CD4-positive, alpha-beta T cell (primary cell): ENCODE measurements around the gene ITGB3. TPM values are rescaled to one million over a fixed set of nuclear protein-coding genes. Genes with fewer than 3 reads are reported as not detected.

Experiments used
- ATAC-seq: fragments of 200-7000 bp; cut with Tn5 transposase; one replicate; pipeline ENCODE4 v1.10.0; 2022; ENCODE audit warnings: mild to moderate bottlenecking; ENCODE audit not compliant: poor library complexity
- CTCF ChIA-PET: fragments of 350-600 bp; sonication (Branson Sonifier 250); formaldehyde crosslinking; loops from one replicate; lab custom pipeline; 2021; ENCODE audit warnings: antibody characterized with exemption, inconsistent platforms; lab: Charles Lee
- POLR2A ChIA-PET: fragments of 350-600 bp; sonication (Branson Sonifier 250); formaldehyde crosslinking; loops from one replicate; lab custom pipeline; 2021; ENCODE audit warnings: antibody characterized with exemption, inconsistent platforms; lab: Charles Lee
- DNase-seq, 14 experiments: peaks; one replicate each; pipeline ENCODE4 v3.0.0-alpha.2; 2013 to 2020; ENCODE audit warnings: mixed read lengths in 2 of 14
- H3K27ac ChIP-seq, 2 donors: one replicate each; pipeline versions ENCODE4 v1.5.1 to v1.7.0; 2013; ENCODE audit warnings: low read length in 2 of 2, low read depth in 1 of 2, mild to moderate bottlenecking in 1 of 2
- H3K27me3 ChIP-seq, 2 experiments: 1 replicate in 1 of 2; 2 replicates in 1 of 2; pipeline versions ENCODE4 v1.6.1 to v1.7.0; 2013; ENCODE audit warnings: low read length in 2 of 2, control low read depth in 1 of 2, mild to moderate bottlenecking in 1 of 2, moderate library complexity in 1 of 2; ENCODE audit not compliant: insufficient read depth in 2 of 2, control insufficient read depth in 1 of 2
- H3K36me3 ChIP-seq: one replicate; pipeline ENCODE4 v1.6.1; 2013; ENCODE audit warnings: low read length, control low read depth; ENCODE audit not compliant: insufficient read depth
- H3K4me1 ChIP-seq: one replicate; pipeline ENCODE4 v1.6.1; 2013; ENCODE audit warnings: low read length, control low read depth; ENCODE audit not compliant: insufficient read depth
- H3K4me3 ChIP-seq: one replicate; pipeline ENCODE4 v1.5.1; 2013; ENCODE audit warnings: mild to moderate bottlenecking, low read length, moderate library complexity
- H3K9me3 ChIP-seq, 2 experiments: 1 replicate in 1 of 2; 2 replicates in 1 of 2; pipeline versions ENCODE4 v1.6.1 to v1.7.0; 2013; ENCODE audit warnings: low read length in 2 of 2, mild to moderate bottlenecking in 2 of 2, control low read depth in 1 of 2, moderate library complexity in 1 of 2; ENCODE audit not compliant: control insufficient read depth in 1 of 2, insufficient read depth in 1 of 2
- H3K27ac Mint-ChIP-seq: one replicate; pipeline ENCODE4 v1.8.0; 2020; ENCODE audit warnings: mixed read lengths
- H3K27me3 Mint-ChIP-seq: one replicate; pipeline ENCODE4 v1.8.0; 2021; ENCODE audit warnings: mixed read lengths
- H3K36me3 Mint-ChIP-seq: one replicate; pipeline ENCODE4 v1.8.0; 2021; ENCODE audit warnings: low read depth, mixed read lengths
- H3K4me1 Mint-ChIP-seq: one replicate; pipeline ENCODE4 v1.8.0; 2021; ENCODE audit warnings: low read depth, mixed read lengths
- H3K4me3 Mint-ChIP-seq: one replicate; pipeline ENCODE4 v1.8.0; 2020; ENCODE audit warnings: mild to moderate bottlenecking, mixed read lengths
- H3K9me3 Mint-ChIP-seq: one replicate; pipeline ENCODE4 v1.8.0; 2020; ENCODE audit warnings: mixed read lengths
- CTCF ChIP-seq: fragments of 200-600 bp; IDR thresholded peaks from one replicate; pipeline ENCODE4 v1.8.0; 2022; ENCODE audit warnings: antibody characterized with exemption, mild to moderate bottlenecking
- intact Hi-C, 2 experiments: fragments of 100-400 bp; cut with DNase I in 1 of 2; cut with micrococcal nuclease in 1 of 2; formaldehyde crosslinking; loops; one replicate each; pipeline versions ENCODE4 v1.15.1 to v1.9.0; 2023 to 2025; cut with DNase I, micrococcal nuclease
- total RNA-seq, 174 experiments: library from RNA in 2 of 174; stranded (reverse) in 2 of 174; gene quantifications; one replicate each; pipeline ENCODE4 v1.2.3 and lab custom pipeline; 2021 to 2026

Gene ITGB3
- total RNA-seq, 2 experiments from 2014 or later = 0.05 TPM; not detected in 1

GRCh38 chr17:47291242-47291873 is 37.7 kb downstream of the ITGB3 start:
- ChIA-PET POLR2A (no interaction called here), CTCF (no interaction called here)
- no peak for TF ChIP-seq CTCF
- no peaks in the 10 kb centered on the region for H3K36me3 ChIP-seq
- intact Hi-C loops = no loop called here
- no peak for ATAC-seq
- H3K4me3 ChIP-seq = no peak overlapping the region
- Mint-ChIP-seq H3K4me1 (no peaks in the 10 kb centered on the region), H3K36me3 (no peaks in the 10 kb centered on the region), H3K4me3 (no peak overlapping the region), H3K9me3 (no peaks in the 10 kb centered on the region), H3K27me3 (no peaks in the 10 kb centered on the region), H3K27ac (no peak overlapping the region)
- H3K4me1 ChIP-seq = no peaks in the 10 kb centered on the region
- no peak for DNase-seq
- H3K9me3 ChIP-seq = no peaks in the 10 kb centered on the region
- no peaks in the 10 kb centered on the region for H3K27me3 ChIP-seq
- H3K27ac ChIP-seq = no peak overlapping the region

- Mint-ChIP-seq H3K4me3 (no peak overlapping the region), H3K27ac (no peak overlapping the region), H3K9me3 (no peaks in the 10 kb centered on the region), H3K27me3 (no peaks in the 10 kb centered on the region), H3K4me1 (no peaks in the 10 kb centered on the region), H3K36me3 (no peaks in the 10 kb centered on the region)
- Histone ChIP-seq H3K4me3 (no peak overlapping the region), H3K27me3 (no peaks in the 10 kb centered on the region), H3K9me3 (no peaks in the 10 kb centered on the region), H3K27ac (no peak overlapping the region), H3K4me1 (no peaks in the 10 kb centered on the region), H3K36me3 (no peaks in the 10 kb centered on the region)
- DNase-seq = no peak
- ChIA-PET POLR2A (no interaction called here), CTCF (no interaction called here)
- no peak for ATAC-seq
- intact Hi-C loops = no loop called here
- TF ChIP-seq CTCF = no peak
Observed at GRCh38 chr17:47292206-47292605, 38.6 kb downstream of the ITGB3 start.

GRCh38 chr17:47295037-47295873 is 41.6 kb downstream of the ITGB3 start:
- no peaks in the 10 kb centered on the region for H3K9me3 ChIP-seq
- H3K4me1 ChIP-seq = no peaks in the 10 kb centered on the region
- no peak for DNase-seq
- Mint-ChIP-seq H3K4me3 (no peak overlapping the region), H3K9me3 (no peaks in the 10 kb centered on the region), H3K36me3 (no peaks in the 10 kb centered on the region), H3K27ac (no peak overlapping the region), H3K4me1 (no peaks in the 10 kb centered on the region), H3K27me3 (no peaks in the 10 kb centered on the region)
- POLR2A ChIA-PET = no interaction called here
- no peak for TF ChIP-seq CTCF
- H3K36me3 ChIP-seq = no peaks in the 10 kb centered on the region
- H3K27ac ChIP-seq = no peak overlapping the region
- no peak overlapping the region for H3K4me3 ChIP-seq
- H3K27me3 ChIP-seq = no peaks in the 10 kb centered on the region
- CTCF ChIA-PET = no interaction called here
- intact Hi-C loops = no loop called here
- ATAC-seq = no peak
